HG03108 (cell line): ENCODE measurements around the gene CDC45.
"Not testable (repeated sequence)": the region's sequence is repeated elsewhere in the genome, so short reads cannot be mapped to it uniquely, and the experiment has no call there.

ENCODE experiments used
- ATAC-seq: cut with Tn5 transposase; IDR thresholded peaks from one replicate; pipeline ENCODE4 v1.9.1; 2021; ENCODE audit warnings: moderate library complexity; ENCODE audit not compliant: unreplicated experiment

Gene CDC45

GRCh38 chr22:19479355-19480172, at the start of gene CDC45:
TSS of gene CDC45 (plus strand) at chr22:19479920. CDS start at chr22:19479969, 49 bp downstream.
- ATAC-seq = peak; percentile 81

- no peak for ATAC-seq
These were observed 49.5 kb upstream of the CDC45 start for GRCh38 chr22:19429950-19430889.

DNA sequence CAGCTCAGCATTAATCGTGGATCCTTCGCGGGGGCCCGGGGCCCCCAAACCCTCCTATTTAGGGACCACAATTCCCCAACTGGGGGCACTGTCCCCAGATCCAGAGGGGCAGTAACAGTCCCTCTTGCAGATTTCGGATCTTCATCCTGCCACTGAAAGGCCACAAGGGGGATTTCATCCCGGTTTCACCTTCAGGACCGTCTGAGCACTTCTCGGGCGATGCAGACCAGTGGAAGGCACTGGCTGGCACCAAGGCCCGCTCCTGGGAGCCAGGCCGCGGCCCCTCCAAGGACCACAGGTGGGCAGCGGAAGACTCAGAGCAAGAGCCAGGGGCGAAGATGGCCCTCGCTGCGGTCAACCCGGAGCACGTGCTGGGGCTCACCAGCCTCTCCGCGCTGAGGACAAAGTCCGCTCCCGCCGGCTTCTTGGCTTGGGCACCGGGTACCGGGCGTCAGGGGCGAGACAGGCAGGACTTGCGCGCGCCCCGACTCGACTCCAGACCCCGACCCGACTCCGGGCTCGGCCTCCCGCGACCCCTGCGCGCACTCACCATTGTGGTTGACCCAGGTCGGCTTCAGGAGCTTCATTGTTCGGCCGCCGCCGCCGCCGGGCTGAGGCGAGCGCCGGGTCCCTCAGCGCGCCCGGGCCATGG, 48.7 kb upstream of the CDC45 start:
- ATAC-seq = no peak

DNA sequence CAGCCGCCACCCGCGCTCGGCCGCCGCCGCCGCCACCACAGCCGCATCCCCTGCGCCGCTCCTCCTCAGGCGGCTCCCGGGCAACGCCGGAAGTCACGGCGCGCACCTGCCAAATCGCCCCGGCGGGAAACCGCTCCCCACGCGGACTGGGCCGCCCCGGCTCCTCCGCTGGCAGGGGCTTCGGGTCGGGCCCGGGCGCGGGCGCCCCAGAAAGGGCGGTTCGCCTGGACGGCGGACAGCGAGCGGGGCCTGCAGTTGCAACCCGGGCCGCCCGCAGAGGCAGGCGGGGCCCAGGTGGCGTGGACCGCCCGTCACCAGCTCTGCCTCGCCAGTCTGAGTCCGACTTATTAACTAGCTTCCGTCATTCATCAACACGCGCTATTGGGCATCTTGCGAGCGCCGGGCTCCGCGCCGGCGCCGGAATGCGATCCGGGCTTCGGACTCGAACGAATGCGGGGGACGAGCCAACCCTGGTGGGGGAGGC, 48.0 kb upstream of the CDC45 start, which contains the start of gene HIRA:
HIRA (minus strand) TSS at position 85 of the 484 bp plus-strand sequence. CDS start 257 bp downstream, outside the sequence.
- ATAC-seq = peak; percentile 47

DNA sequence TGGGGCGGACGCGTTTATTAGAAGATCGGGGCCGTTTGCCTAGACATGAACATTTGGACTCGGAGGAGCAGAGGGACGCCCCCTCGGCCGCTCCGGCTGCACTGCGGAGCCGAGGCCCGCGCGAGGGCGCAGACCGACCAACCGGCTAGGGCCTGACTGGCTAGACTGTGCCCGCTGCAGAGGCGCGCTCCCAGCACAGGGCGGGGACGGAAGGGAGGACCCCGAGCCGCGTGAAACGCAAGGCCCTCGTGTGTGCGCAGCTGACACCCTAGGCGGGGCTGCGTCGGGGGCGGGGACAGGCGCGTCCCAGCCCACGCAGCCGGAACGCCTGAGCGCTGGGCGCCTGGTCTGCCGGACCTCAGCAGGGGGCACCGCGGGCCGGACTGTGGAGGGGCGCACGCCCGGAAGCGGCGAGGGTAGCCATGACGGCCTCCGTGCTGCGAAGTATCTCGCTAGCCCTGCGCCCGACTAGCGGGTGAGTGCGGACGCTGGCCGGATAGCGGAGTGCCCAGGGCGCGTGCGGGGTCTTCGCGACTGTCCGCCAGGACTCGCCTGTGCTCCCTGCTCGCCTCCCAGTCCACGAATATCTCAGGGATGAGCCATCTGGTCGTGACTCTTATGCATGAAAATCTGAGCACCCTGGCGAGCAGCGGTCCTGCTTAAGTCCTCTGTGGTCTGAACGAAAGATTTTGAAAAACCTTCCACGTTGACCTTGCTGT, 47.4 kb upstream of the CDC45 start, which contains the start of gene MRPL40:
MRPL40 (plus strand) TSS at position 413 of the 719 bp plus-strand sequence; CDS start at position 423, 10 bp downstream.
- peak; percentile 80 for ATAC-seq

DNA sequence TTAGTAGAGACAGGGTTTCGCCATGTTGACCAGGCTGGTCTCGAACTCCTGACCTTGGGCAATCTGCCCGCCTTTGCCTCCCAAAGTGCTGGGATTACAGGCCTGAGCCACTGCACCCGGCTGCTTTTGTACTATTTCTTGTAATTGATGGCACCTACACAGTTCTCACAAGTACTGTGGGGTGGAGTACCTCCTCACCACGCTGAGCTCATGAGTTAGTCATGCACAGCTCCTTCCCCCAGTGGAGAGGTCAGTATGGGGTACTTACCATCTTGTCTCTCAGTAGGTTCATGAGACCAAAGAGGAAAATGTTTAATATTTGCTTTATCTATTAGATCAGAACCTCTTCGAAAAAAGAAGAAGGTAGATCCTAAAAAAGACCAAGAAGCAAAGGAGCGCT, 45.3 kb upstream of the CDC45 start:
- no peak for ATAC-seq

DNA sequence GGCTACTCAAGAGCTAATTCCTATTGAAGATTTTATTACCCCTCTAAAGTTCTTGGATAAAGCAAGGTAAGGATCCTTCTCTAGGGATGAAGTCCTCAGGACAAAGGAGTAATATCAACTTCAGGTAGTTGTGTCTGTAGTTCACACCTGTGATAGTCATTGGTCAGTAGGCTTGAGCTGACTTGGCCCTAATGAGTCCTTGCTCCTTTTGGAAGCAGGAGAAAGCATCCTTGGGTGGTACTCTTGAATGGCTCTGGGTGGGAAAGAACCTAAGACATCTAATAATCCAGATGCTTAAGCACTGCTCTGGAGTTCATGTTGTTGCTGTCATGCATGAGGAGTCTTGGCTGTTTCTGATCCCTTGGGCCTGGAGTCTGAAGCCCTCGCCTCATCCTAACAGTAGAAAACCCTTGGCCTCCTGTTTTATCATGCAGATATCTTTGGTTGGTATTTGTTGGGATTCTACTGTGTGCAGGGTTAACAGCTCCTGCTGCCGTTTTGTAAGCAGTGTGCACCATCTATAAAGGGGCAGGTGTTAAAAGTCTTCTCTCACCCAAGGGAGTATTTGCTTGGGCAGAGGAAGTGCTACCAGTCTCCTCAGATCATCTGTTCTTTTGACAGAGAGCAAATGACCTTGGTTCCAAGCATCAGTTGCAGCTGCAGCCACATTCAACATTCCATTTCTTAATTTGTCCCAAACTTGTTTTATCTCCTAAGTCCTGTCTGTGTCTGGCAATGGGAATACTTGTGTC, 44.7 kb upstream of the CDC45 start:
- ATAC-seq = no peak

GRCh38 chr22:19436444-19437161, 43.1 kb upstream of the CDC45 start:
- ATAC-seq = not testable (repeated sequence)

DNA sequence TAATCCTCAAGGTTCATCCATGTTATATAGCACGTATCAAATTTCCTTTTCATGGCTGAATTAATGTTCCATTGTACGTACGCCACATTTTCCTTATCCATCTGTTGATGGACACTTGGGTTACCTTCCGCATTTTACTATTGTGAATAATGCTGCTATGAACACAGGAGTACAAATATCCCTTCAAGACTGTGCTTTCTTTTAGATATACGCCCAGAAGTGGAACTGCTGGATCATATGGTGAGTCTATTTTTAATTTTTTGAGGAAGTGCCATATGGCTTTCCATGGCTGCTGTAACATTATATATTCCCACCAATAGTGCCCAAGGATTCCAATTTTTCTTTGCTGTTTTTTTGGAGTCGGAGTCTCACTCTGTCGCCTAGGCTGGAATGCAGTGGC, 41.4 kb upstream of the CDC45 start:
- ATAC-seq = no peak

DNA sequence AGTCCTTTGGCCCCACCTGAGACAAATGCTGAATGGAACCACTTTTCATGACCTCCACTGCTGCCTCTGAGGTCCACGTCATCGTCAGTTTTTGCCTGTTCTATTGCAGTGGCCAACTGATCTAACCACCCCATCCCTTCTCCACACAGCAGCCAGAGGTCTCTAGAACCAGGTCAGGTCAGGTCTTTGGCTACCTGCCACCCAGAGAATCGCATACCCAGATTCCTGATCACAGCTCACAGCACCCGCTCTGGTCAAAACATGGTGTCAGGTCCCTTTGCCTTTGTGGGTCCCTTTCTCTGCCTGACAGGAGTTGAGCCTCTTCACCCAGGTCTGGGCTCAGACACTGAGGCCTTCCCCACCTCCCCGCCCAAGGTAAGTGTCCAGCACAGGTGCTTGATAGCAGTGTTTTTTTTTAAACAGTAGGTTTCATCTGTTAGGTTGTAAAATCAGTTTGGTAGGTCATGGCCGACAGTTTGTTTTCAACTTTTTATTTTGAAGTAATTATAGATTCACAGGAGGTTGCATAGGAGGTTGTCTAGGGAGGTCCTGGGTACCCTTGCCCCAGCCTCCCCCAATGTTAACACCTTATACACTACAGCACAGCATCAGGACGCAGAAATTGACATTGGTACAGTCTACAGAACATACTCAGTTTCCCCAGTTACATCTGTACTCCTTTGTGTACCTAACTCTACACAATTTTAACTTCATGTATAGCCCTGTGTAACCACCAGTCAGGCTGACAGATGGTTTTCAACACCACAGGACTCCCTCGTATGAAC, 39.1 kb upstream of the CDC45 start:
- no peak for ATAC-seq

- no peak for ATAC-seq
These were observed 37.6 kb upstream of the CDC45 start for GRCh38 chr22:19442166-19442565.

GRCh38 chr22:19443544-19444211, 36.0 kb upstream of the CDC45 start:
- ATAC-seq = no peak

- not testable (repeated sequence) for ATAC-seq
These were observed 34.3 kb upstream of the CDC45 start for GRCh38 chr22:19445279-19445982.

DNA sequence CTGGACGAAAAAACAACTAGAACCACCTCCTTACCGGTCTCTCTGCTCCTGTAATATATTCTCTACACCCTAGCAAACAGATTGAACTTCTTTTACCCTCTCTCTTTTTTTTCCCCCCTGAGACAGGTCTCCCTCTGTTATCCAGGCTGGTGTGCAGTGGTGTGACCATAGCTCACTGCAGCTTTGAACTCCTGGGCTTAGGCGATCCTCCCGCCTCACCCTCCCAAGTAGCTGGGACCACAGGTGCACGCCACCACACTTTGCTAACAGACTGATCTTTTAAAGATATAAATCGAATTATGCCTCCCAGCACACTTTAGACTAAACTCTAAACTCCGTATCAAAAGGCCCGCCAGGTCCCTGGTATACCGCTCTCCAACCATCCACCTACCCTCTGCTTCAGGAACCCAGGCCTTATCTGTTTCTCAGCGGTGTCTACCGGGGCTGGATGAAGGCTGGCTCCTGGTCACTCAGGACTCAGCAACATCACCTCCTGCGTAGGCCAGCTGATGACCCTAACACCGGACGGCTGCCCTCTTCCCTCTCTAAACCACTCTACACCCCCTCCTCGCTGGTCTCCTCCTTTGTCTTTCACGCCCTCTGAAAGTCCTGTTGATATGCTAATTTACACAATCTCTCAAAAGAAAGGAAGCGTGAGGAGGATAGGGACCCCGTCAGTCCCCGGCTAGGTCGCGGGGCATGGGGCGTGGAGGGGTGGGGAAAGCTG, 33.0 kb upstream of the CDC45 start:
- no peak for ATAC-seq

DNA sequence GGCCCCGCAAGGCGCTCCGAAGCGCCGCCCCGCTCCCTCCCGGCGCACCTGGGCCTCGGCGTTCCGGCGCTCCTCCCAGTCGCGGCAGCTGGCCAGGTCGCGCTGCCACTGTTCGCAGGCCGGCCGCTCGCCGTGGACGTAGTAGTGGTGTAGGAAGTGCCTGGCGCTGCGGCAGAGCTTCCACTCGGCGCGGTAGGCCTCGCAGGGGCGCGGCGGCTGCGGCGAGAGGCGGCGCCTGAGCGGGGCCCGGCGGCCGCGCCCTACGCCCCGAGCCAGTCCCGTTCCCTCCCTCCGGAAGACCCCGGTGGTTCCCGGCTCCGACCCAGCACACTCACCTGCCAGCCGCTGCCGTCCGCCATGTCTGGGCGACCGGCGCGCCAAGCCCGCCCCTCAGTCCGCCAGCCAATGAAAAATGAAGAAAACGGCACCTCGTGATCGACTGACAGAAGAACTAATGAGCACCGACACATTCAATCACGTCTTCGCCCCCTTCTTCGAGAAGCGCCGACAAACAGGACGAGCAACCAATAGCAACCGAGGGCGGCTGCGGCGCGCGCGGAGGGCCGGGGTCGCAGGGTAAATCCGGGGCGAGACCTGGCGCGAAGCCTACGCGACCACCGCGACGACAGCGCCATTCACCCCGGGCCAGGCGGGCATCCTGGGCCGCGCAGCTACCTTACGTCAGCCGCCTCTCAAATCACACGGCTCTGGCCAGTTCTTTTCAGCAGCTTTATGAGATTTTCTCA, 32.2 kb upstream of the CDC45 start, which contains the start of gene C22orf39:
C22orf39 (minus strand) TSS at position 382 of the 746 bp plus-strand sequence; CDS start at position 359, 23 bp downstream.
- peak; percentile 78 for ATAC-seq
